Measurements from ENCODE around the gene SERINC4. TPM values are rescaled to one million over a fixed set of nuclear protein-coding genes. Genes with fewer than 3 reads are reported as not detected.

Gene SERINC4
- total RNA-seq, 1 experiment from 2014 or later = 0.17 TPM

DNA sequence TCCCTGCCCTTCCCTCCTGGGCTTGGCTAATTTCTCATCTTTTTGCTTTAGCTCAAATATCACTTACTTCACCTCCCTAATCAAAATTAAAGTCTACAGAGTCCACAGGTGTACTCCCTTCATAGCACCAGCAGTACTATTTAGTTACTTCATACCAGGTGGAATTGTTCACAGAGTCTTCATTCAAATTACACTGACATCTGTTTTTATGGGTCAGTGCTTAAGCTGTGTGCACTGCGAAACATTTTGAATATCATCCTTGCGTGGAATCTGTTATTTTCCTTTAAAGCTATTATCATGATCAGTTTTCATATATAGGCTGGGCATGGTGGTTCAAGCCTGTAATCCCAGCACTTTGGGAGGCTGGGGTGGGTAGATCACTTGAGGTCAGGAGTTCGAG is 10.6 kb downstream of the SERINC4 start:
- Histone ChIP-seq H2BK12ac (ENCODE audit: insufficient read length, low read depth, low read length) (no peak overlapping the region), H2BK5ac (ENCODE audit: insufficient read length, low read length) (no peak overlapping the region), H3K4me1 (ENCODE audit: insufficient read depth, low read length) (peaks cover 10% of the 10 kb centered on the region; the same call in 1 of the 2 replicates), H4K91ac (ENCODE audit: insufficient read length, low read depth, low read length) (no peak overlapping the region), H4K5ac (ENCODE audit: insufficient read length, low read depth, low read length) (no peak overlapping the region), H2AFZ (ENCODE audit: low read length) (no peak overlapping the region), H3K79me2 (ENCODE audit: insufficient read depth, low read length) (peaks cover 6% of the 10 kb centered on the region; the same call in 1 of the 2 replicates), H2BK15ac (ENCODE audit: low read depth, low read length) (no peak overlapping the region), H2BK20ac (ENCODE audit: low read depth, low read length, poor library complexity, severe bottlenecking) (no peak overlapping the region), H4K8ac (replicated peaks; ENCODE audit: insufficient read length, low read depth, low read length) (no peak overlapping the region), H3K79me1 (ENCODE audit: insufficient read depth, low read depth, low read length, poor library complexity, severe bottlenecking) (peaks cover 2% of the 10 kb centered on the region), H3K56ac (ENCODE audit: insufficient read length, low read depth, low read length) (no peak overlapping the region), H3K27me3 (ENCODE audit: insufficient read depth, low read length) (no peaks in the 10 kb centered on the region), H3K23me2 (ENCODE audit: insufficient read length, low read depth, low read length, poor library complexity, severe bottlenecking) (peaks cover 8% of the 10 kb centered on the region), H2BK120ac (ENCODE audit: low read depth, low read length, poor library complexity, severe bottlenecking) (no peak overlapping the region), H3K18ac (ENCODE audit: insufficient read length, low read depth, low read length) (no peak overlapping the region), H3K9ac (ENCODE audit: extremely low read depth, insufficient read length, low read length) (no peak overlapping the region), H3T11ph (ENCODE audit: low read length) (no peak overlapping the region), H3K9me3 (ENCODE audit: control insufficient read depth, low read depth, low read length) (no peaks in the 10 kb centered on the region), H2AK5ac (ENCODE audit: insufficient read length, low read length) (no peak overlapping the region), H3K14ac (ENCODE audit: insufficient read depth, low read length) (no peak overlapping the region), H3K4me2 (ENCODE audit: insufficient read depth, insufficient read length, low read length) (no peak overlapping the region), H4K20me1 (ENCODE audit: control insufficient read depth, insufficient read depth, insufficient read length) (no peaks in the 10 kb centered on the region), H3K27ac (ENCODE audit: insufficient read length, low read depth, low read length) (no peak overlapping the region), H3K23ac (ENCODE audit: insufficient read length, low read depth, low read length) (no peak overlapping the region), H3K4ac (ENCODE audit: low read depth, low read length) (no peak overlapping the region)
- TF ChIP-seq, protein P1, sequence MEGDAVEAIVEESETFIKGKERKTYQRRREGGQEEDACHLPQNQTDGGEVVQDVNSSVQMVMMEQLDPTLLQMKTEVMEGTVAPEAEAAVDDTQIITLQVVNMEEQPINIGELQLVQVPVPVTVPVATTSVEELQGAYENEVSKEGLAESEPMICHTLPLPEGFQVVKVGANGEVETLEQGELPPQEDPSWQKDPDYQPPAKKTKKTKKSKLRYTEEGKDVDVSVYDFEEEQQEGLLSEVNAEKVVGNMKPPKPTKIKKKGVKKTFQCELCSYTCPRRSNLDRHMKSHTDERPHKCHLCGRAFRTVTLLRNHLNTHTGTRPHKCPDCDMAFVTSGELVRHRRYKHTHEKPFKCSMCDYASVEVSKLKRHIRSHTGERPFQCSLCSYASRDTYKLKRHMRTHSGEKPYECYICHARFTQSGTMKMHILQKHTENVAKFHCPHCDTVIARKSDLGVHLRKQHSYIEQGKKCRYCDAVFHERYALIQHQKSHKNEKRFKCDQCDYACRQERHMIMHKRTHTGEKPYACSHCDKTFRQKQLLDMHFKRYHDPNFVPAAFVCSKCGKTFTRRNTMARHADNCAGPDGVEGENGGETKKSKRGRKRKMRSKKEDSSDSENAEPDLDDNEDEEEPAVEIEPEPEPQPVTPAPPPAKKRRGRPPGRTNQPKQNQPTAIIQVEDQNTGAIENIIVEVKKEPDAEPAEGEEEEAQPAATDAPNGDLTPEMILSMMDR (conservative IDR thresholded peaks at IDR 0.05) = no peak
- Mint-ChIP-seq H3K4me1 (peaks cover 21 to 32% of the 10 kb centered on the region in 2 experiments), H3K27me3 (ENCODE audit: low read depth) (no peaks in the 10 kb centered on the region), H3K9me3 (no peaks in the 10 kb centered on the region), H3K36me3 (ENCODE audit: insufficient read depth in 1 of 3, low read depth in 3 of 3) (peaks cover 13 to 21% (median 19%) of the 10 kb centered on the region in 3 experiments), H3K27ac (peak overlapping the region in 1 of 3 experiments; percentile 29; a peak in 2 of 7 replicates), H3K4me3 (no peak overlapping the region)
- DNase-seq = no peak
- WGBS (ENCODE audit: extremely low coverage, insufficient read length, low lambda C conversion rate) = no CpG with 5 or more reads among the region's 3 CpGs

Data from H9 (cell line).